ENCODE results near the gene HOXB7.

The HOXB7 gene

DNA sequence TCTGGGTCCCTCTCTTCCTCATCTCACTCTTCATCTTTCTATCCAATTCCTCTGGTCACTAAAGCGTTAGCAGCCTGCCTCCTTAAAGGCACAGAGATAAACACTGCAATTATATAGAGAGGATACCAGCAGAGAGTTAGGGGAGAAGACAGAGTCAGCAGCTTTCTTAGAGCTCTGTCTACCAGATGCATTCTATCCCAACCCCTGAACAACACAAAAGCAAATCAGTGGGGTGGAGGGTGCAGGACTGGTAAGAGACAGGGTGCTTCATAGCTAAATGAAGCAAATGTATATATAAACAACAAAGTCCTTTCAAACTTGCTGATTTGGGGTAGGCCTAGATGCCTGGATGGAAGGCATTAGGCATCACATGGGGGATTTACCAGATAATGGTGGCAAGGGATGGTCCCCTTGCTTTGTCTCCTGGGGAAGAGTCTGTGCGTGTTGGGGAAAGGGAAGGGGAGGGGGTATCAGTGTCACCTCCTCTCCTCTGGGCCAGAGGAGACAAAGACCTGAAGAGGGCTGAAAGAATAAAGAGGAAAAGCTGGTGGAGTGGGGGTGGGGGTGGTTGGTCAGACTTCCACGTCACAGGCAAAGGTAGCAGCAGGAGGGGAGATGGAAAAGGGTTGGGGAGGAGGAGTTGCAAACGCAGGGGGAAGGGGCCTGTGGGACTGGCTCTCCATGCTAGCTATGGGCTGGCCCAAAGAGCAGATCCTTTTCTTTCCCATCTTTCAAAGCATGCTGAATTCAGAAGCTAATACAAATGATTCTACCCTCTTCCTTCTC is 44.7 kb downstream of the HOXB7 start:
- no peak for DNase-seq (ENCODE audit: low spot score)

DNA sequence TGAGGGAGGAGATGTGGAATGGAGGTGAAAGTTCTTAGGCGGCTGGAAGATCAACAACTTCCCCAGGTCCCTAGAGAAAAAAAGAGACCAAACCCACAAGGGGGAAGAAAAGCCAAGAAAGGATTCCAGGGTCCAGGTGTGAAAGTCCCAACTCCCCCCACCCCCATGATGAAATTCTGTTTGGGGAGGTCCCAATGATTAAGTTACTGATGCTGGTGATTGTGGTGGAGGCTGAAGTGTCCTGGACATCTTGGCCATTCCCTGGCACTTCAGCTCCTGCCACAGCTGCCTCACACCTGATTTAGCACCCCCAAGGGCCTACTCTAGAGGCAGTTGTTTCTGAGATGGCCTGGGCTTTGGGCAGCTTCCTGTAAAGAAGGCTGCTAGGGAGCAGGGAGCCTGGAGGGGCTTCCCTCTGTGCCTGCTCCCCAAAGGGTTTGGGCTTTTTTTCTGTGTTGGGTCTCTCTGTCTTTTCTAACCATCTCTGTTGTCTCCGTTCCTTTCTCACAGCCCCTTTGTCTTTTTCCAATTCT is 45.7 kb downstream of the HOXB7 start:
- DNase-seq (ENCODE audit: low spot score), result no peak

DNA sequence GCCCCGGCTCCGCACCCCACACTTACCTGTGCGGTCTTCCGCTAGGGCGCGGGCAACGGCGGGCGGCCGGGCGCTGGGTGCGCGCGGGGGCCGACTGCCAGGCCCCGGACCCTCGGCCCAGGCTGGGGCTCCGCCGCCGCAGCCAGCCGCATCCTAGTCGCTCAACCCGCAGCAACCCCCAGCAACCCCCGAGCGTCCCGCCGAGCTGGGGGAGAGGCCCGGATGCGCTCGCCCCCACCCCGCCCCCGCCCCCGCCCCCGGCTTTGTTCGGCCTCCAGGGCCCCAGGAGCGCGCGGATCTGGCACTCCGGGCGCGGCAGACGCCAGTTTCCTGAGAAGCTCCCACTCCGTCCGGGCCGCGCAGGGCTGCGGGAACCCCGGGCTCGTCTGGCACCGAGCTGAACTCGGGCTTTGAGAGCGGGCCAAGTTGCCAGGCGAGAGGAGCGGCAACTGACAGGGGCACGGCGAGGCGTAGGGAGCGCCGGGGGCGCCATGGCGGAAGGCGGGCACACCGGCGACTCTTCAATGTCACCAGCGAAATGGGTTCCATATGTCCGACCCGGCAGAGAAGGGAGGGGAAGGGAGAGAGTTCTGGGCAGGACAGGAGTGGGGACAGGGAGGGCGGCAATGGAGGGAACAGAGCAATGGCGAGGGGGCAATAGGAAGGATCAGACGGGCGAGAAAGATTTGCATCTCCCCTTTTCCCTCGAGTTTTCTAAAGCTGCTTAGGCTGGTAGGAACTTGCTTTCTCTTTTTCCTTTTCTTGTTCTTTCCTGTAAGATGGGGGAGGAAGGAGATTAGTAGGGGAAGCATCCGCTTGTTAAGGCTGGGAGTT is 46.4 kb downstream of the HOXB7 start:
- DNase-seq (ENCODE audit: low spot score), result no peak

DNA sequence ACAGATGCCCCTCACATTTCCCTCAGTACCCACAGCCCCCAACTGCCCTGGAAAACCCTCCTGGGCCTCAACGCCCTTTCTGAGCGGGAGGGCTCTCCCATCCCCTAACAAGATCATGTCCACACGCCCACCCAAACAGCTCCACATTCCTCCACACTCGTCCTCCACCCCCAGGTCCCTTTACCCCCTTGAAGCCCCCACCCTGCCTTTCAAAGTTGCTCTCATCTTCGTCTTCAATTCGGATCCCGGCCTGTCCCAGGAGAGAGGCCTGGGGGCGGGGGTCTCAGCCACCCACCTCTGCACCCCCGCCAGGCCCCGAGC is 47.0 kb downstream of the HOXB7 start:
- DNase-seq (ENCODE audit: low spot score), result no peak

- DNase-seq (ENCODE audit: low spot score), result no peak
These were observed 47.4 kb downstream of the HOXB7 start for GRCh38 chr17:48563385-48563838.

DNA sequence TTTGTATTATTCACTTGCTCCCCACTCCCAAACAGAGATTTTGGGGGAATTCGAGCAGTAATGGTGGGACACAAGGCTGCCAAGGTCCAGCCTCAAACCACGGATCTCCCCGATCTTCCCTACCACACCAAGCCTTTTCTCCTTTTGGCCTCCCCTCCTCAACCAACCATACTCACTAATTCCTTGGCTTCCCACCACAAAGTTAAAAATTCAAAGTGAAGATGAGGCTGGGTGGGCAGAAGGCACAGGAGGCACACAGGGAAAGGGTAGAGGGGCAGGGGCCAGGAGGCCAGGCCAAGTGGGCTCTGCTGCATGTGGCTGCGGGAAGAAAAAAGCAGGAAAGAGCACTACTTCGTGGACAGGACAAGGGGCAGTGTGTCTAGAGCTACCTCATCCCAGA is 47.9 kb downstream of the HOXB7 start:
- no peak for DNase-seq (ENCODE audit: low spot score)

DNA sequence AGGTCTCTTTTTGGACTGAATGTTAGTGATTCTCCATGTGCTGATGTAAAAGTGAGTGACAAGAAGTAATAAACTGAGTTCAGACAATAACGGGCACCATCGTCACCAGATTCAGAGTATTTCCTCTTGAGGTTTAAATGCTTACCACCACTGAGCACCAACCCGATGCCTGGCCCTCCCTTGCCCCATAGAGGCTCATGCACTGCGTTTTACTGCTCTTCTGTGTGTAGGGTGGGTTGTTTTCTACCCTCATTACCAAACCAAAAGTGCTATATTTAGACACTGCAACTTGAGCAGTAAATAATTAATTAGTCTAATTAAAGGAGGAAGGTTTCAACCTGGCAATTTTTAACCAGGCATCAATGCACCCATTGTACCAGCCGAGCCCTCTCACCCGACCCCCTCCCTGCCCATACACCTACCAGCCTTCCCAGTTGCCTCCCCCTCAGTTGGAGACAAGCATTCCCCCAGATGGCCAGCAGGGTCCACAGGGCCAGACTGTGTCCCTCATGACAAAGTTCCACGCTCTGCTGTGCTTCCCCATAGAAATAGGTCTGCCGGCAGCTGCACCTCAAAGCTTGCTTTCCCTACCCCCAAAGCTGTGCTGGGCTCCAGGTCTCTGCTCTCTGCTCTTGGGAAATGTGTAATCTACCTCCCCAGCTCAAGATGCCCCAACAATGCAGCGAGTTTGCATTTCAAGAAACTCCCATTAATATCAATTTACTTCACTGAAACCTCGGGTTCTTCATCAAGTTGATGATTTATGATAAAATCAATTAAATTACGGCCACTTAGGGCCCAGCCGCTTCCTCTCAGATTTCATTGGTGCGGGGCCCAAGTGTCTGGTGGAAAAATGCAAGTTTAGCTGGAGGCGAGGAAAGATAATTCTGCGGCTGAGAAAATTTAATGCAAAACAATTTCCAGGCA is 48.7 kb downstream of the HOXB7 start:
- no peak for DNase-seq (ENCODE audit: low spot score)

DNA sequence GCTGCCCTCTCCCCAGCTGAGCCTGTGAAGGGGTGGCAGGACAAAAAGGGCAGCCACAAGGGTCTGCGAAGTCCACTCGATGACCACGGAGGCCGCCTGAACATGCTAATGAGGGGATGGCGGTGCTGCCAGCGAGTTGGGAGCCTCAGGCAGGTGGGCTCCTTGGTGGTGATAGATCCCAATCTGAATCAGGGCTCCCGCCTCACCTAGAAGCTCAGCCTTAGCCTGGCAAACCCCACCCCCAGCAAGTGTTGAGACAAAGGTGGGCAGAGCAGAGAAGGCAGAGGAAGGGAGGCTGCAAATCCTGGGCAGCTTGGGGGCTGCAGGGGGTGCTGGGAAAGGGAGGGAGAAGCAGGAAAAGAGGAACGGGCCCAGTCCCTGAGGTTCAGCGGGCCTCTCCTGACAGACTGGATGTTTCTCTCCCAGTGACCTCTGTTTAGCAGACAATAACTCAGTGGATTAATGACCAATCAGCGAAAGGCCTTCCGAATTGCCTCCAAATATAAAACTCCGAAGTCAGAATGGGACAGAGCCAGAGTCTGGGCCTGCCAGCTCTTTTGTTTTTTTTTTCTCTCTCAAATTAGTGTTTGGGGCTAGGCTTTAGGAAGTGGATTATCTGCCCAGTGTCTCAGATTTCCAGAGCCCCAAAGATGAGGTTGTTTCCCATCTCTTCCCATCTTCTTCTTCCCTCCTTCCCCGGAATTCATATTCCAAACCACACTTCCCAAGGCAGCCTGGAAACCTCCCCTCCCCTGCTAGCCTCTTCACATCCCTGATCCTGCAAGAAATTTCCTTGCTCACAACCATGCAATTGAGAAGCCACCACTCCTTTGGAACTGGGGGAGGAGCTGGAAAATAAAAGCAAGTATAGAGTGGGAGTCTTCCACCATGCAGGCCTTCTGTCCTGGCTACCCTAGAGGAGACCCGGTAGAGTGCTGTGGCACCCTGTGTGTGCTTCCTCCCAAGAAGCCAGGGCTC is 50.7 kb downstream of the HOXB7 start:
- no peak for DNase-seq (ENCODE audit: low spot score)

DNA sequence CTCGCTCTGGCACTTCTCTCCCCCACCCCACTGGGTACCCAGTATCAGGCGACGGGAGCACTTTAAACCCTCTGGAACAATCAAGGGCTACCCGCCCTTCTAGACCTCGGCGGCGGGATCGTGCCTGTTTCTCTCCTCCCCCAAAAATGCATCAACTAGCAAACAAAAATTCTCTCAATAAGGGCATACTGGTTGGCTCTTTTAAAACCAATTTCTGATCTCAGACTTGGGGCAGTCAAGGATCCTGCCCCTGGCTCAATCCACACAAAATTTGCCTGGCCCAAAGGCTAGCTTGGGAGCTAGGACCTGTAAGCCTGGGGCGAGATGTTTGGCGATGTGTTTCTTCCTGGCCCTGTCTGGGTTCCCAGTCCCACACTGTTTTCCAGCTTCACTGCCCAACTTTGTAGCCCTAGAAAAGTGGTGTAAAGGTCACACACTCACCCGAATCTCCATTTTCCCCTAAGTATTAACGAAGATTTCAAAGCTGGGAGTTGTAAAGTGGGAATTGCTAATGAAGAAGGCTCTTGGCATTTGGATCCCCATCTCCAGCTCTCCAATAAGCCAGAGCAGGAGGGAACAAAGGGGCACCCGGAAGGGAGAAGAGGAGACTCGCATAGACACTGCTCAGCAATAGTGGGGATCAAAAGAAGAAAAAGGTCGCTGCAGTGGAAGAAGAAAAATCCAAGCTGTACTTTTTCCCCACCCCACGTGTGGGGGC is 51.5 kb downstream of the HOXB7 start:
- DNase-seq (ENCODE audit: low spot score), result no peak

GRCh38 chr17:48558831-48559121 is 52.0 kb downstream of the HOXB7 start:
- no peak for DNase-seq (ENCODE audit: low spot score)

DNA sequence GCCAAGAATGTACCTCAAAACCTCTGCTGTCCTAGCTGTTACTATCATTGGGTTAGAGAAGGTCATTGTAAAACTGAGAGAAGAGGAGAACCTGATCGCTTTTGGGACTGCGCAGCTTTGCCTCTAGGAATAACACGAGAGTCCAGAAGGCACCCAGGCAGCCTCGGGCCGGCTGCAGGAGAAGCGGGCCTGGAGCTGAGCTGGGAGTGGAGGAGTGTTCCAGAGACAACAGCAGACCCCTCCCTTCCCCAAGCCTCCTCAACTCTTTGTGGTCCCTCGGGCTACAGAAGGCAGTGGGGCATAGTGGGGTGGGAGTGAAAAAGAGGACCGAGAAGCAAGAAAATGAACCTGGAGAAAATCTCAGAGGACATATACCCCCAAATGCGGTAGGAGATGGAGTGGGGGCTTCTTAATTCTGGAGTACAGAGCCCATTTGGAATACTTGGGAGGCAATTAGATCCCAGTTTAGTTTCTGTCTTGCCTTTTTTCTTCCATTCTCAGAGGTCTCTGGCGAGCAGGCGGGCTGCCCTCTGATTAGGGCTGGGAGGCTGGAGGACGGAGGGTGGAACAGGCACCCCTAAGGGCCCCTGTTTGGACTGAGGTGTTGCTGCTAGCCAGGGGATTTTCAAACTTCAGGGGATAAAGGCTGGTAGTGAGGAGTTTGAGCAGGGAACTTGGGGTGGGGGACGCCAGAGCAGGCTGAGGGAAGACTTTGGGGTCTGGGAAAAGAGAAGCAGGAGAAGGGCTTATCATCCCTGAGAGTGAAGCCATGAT is 52.6 kb downstream of the HOXB7 start:
- DNase-seq (ENCODE audit: low spot score), result no peak
